IMR-90 (cell line): Measurements from ENCODE around the gene CREB3L1. TPM values are rescaled to one million over a fixed set of nuclear protein-coding genes. Genes with fewer than 3 reads are reported as not detected.

Experiments
- ATAC-seq: fragments of 200-7000 bp; cut with Tn5 transposase; 2 replicates; pipeline ENCODE4 v1.9.1; 2020; ENCODE audit warnings: low read depth, mild to moderate bottlenecking, moderate library complexity
- BruUV-seq: library from RNA; stranded (reverse); fragments of 400-500 nt; replicated peaks from 2 replicates; lab custom pipeline; 2021; lab: Mats Ljungman, UMichigan
- CTCF ChIA-PET: fragments of 300-600 bp; formaldehyde crosslinking; extraction: SDS; loops from one replicate; lab custom pipeline; 2021; ENCODE audit warnings: antibody characterized with exemption; lab: Yijun Ruan, JAX
- POLR2A ChIA-PET: fragments of 300-600 bp; sonication (Branson Sonifier 250); formaldehyde crosslinking; loops from one replicate; lab custom pipeline; 2022; ENCODE audit warnings: antibody characterized with exemption; ENCODE audit not compliant: unreplicated experiment; lab: Charles Lee
- DNase-seq: peaks from one replicate; pipeline ENCODE4 v3.0.0; 2013
- H2AFZ ChIP-seq: replicated peaks from 2 replicates; pipeline ENCODE3; 2013; ENCODE audit warnings: low read length, mild to moderate bottlenecking; ENCODE audit not compliant: poor library complexity
- H2AK5ac ChIP-seq: 2 replicates; pipeline ENCODE4 v1.6.1; 2013; ENCODE audit warnings: low read depth, low read length, inconsistent platforms
- H2AK9ac ChIP-seq: replicated peaks from 2 replicates; pipeline ENCODE3; 2013; ENCODE audit warnings: mild to moderate bottlenecking, low read depth, low read length, moderate library complexity; ENCODE audit not compliant: poor library complexity
- H2BK120ac ChIP-seq: 2 replicates; pipeline ENCODE4 v1.6.1; 2013; ENCODE audit warnings: low read depth, low read length, inconsistent platforms
- H2BK15ac ChIP-seq: 3 replicates; pipeline ENCODE4 v1.6.1; 2013; ENCODE audit warnings: low read depth, low read length, inconsistent platforms
- H2BK20ac ChIP-seq: 2 replicates; pipeline ENCODE4 v1.6.1; 2013; ENCODE audit warnings: low read depth, mild to moderate bottlenecking, inconsistent platforms, low read length, moderate library complexity
- H2BK5ac ChIP-seq: 2 replicates; pipeline ENCODE4 v1.6.1; 2013; ENCODE audit warnings: mild to moderate bottlenecking, low read depth, low read length, inconsistent platforms; ENCODE audit not compliant: poor library complexity, severe bottlenecking
- H3K14ac ChIP-seq: replicated peaks from 2 replicates; pipeline ENCODE4 v1.6.1; 2013; ENCODE audit warnings: low read depth, low read length, inconsistent platforms
- H3K18ac ChIP-seq: 2 replicates; pipeline ENCODE4 v1.6.1; 2013; ENCODE audit warnings: low read depth, low read length, control low read depth
- H3K23ac ChIP-seq: 2 replicates; pipeline ENCODE4 v1.6.1; 2013; ENCODE audit warnings: low read depth, low read length, inconsistent platforms
- H3K27ac ChIP-seq: 2 replicates; pipeline ENCODE4 v1.5.1; 2013; ENCODE audit warnings: mild to moderate bottlenecking, control low read depth, low read length; ENCODE audit not compliant: insufficient read depth
- H3K27me3 ChIP-seq: 2 replicates; pipeline ENCODE4 v1.6.1; 2013; ENCODE audit warnings: low read length; ENCODE audit not compliant: control insufficient read depth, insufficient read depth
- H3K36me3 ChIP-seq: 2 replicates; pipeline ENCODE4 v1.6.1; 2013; ENCODE audit warnings: low read length, mixed read lengths; ENCODE audit not compliant: control insufficient read depth, insufficient read depth
- H3K4ac ChIP-seq: 2 replicates; pipeline ENCODE4 v1.6.1; 2013; ENCODE audit warnings: low read depth, low read length, inconsistent platforms
- H3K4me1 ChIP-seq: 2 replicates; pipeline ENCODE4 v1.6.1; 2013; ENCODE audit warnings: low read length, mixed read lengths; ENCODE audit not compliant: control insufficient read depth, insufficient read depth
- H3K4me2 ChIP-seq: 2 replicates; pipeline ENCODE4 v1.6.1; 2013; ENCODE audit warnings: low read depth, mild to moderate bottlenecking, control low read depth, low read length, moderate library complexity
- H3K4me3 ChIP-seq: 2 replicates; pipeline ENCODE4 v1.5.1; 2013; ENCODE audit warnings: low read depth, mild to moderate bottlenecking, control low read depth, low read length, moderate library complexity; ENCODE audit not compliant: insufficient read depth
- H3K56ac ChIP-seq: 2 replicates; pipeline ENCODE4 v1.6.1; 2013; ENCODE audit warnings: low read length, inconsistent platforms; ENCODE audit not compliant: insufficient read depth; ENCODE audit errors: extremely low read depth
- H3K79me1 ChIP-seq, 2 experiments: 2 replicates each; pipeline ENCODE4 v1.6.1; 2013; ENCODE audit warnings: low read length in 2 of 2, inconsistent platforms in 1 of 2, low read depth in 1 of 2
- H3K9ac ChIP-seq: 2 replicates; pipeline ENCODE4 v1.6.1; 2013; ENCODE audit warnings: low read depth, low read length, control low read depth
- H3K9me1 ChIP-seq: 2 replicates; pipeline ENCODE4 v1.6.1; 2013; ENCODE audit warnings: low read length, inconsistent platforms; ENCODE audit not compliant: insufficient read depth
- H3K9me3 ChIP-seq: 2 replicates; pipeline ENCODE4 v1.6.1; 2013; ENCODE audit warnings: low read length; ENCODE audit not compliant: control insufficient read depth, insufficient read depth
- H4K20me1 ChIP-seq: 2 replicates; pipeline ENCODE4 v1.6.1; 2013; ENCODE audit warnings: low read length, inconsistent platforms; ENCODE audit not compliant: insufficient read depth
- H4K5ac ChIP-seq: 2 replicates; pipeline ENCODE4 v1.6.1; 2013; ENCODE audit warnings: mild to moderate bottlenecking, low read depth, low read length, control low read depth
- H4K8ac ChIP-seq, 2 experiments: 2 replicates each; pipeline ENCODE4 v1.6.1; 2013; ENCODE audit warnings: low read depth in 2 of 2, low read length in 2 of 2, control low read depth in 1 of 2, inconsistent platforms in 1 of 2
- H4K91ac ChIP-seq: 2 replicates; pipeline ENCODE4 v1.6.1; 2013; ENCODE audit warnings: low read depth, low read length, inconsistent platforms; ENCODE audit not compliant: insufficient read depth
- BHLHE40 ChIP-seq: fragments of 150-350 bp; IDR thresholded peaks from 2 replicates; pipeline ENCODE4 v1.6.1; 2016; ENCODE audit warnings: mild to moderate bottlenecking, low read depth, low read length
- CHD1 ChIP-seq: IDR thresholded peaks from 2 replicates; pipeline ENCODE4 v1.6.1; 2012; ENCODE audit warnings: low read depth, low read length, improper control_type of control experiment
- CTCF ChIP-seq: conservative IDR thresholded peaks from 2 replicates; pipeline ENCODE4 v1.5.1; 2012; ENCODE audit warnings: mild to moderate bottlenecking, low read depth, low read length, improper control_type of control experiment
- ELK1 ChIP-seq: fragments of 150-350 bp; IDR thresholded peaks from 2 replicates; pipeline ENCODE4 v1.6.1; 2016; ENCODE audit warnings: low read depth, mild to moderate bottlenecking, low read length, moderate library complexity, borderline replicate concordance
- MAFK ChIP-seq: IDR thresholded peaks from 2 replicates; pipeline ENCODE4 v1.6.1; 2012; ENCODE audit warnings: low read depth, low read length, improper control_type of control experiment
- NFE2L2 ChIP-seq: fragments of 150-350 bp; IDR thresholded peaks from 2 replicates; pipeline ENCODE4 v1.6.1; 2016; ENCODE audit warnings: low read depth, mild to moderate bottlenecking, low read length
- RAD21 ChIP-seq: IDR thresholded peaks from 2 replicates; pipeline ENCODE4 v1.6.1; 2012; ENCODE audit warnings: low read length, improper control_type of control experiment
- RFX5 ChIP-seq: IDR thresholded peaks from 2 replicates; pipeline ENCODE4 v1.8.0; 2012; ENCODE audit warnings: low read depth, mild to moderate bottlenecking, low read length, moderate library complexity
- USF2 ChIP-seq: fragments of 150-350 bp; IDR thresholded peaks from 2 replicates; pipeline ENCODE4 v1.6.1; 2017; ENCODE audit warnings: mild to moderate bottlenecking, antibody characterized with exemption, low read length, low read depth
- WGBS, 2 experiments: methylation state at CpG; one replicate each; pipeline versions ENCODE4 v1.1.5 to v1.1.7; 2013; ENCODE audit warnings: missing lambda C conversion rate in 2 of 2; ENCODE audit not compliant: insufficient read length in 1 of 2; ENCODE audit errors: extremely low coverage in 2 of 2; 5-methylcytosine and 5-hydroxymethylcytosine counted together
- dilution Hi-C: fragments of 300-500 bp; cut with HindIII; formaldehyde crosslinking; loops from one replicate; pipeline ENCODE4 v1.14.3; 2018; ENCODE audit warnings: low sequenced_read_pairs; ENCODE audit not compliant: unreplicated experiment
- in situ Hi-C: fragments of 300-500 bp; cut with MboI; formaldehyde crosslinking; loops from 3 replicates; pipeline ENCODE4 v1.14.3; 2019; ENCODE audit warnings: low sequenced_read_pairs, inconsistent platforms, mixed read lengths
- intact Hi-C: fragments of 100-400 bp; cut with micrococcal nuclease; formaldehyde crosslinking; loops from 2 replicates; pipeline ENCODE4 v1.10.0; 2022
- polyA plus RNA-seq, 3 experiments: library from polyadenylated mRNA; depleted of rRNA; stranded (reverse); fragments of >200 nt; gene quantifications; 2 replicates each; pipeline ENCODE4 v1.2.3, GENCODE V29; 2012; ENCODE audit warnings: low replicate concordance in 1 of 3
- total RNA-seq: library from RNA; depleted of rRNA; stranded (reverse); fragments of >200 nt; gene quantifications from 2 replicates; pipeline ENCODE4 v1.2.3, GENCODE V29; 2012

Gene CREB3L1
- total and polyA plus RNA-seq, 2 of the 4 experiments (the other 2 are of a cell fraction): 8.1 to 82.3 TPM

- ATAC-seq: no peak
- Histone ChIP-seq H2BK20ac (no peak overlapping the region), H3K56ac (no peak overlapping the region), H3K9me1 (peaks cover 2% of the 10 kb centered on the region), H3K79me1 (no peaks in the 10 kb centered on the region), H3K18ac (no peak overlapping the region), H3K27ac (no peak overlapping the region), H2BK15ac (no peak overlapping the region), H2AFZ (peak overlapping the region; percentile 75), H4K91ac (no peak overlapping the region), H4K5ac (no peak overlapping the region), H4K20me1 (no peaks in the 10 kb centered on the region), H2BK5ac (no peak overlapping the region), H3K23ac (no peak overlapping the region), H3K4me1 (peaks cover under 1% of the 10 kb centered on the region; the same call in 1 of the 2 replicates), H3K36me3 (no peaks in the 10 kb centered on the region), H3K27me3 (peaks cover 51% of the 10 kb centered on the region), H2AK5ac (no peak overlapping the region), H3K4me2 (peak overlapping the region; percentile 43; the same call in 1 of the 2 replicates), H3K9me3 (no peaks in the 10 kb centered on the region), H2BK120ac (no peak overlapping the region), H3K4me3 (peak overlapping the region; percentile 19), H3K14ac (no peak overlapping the region), H3K9ac (no peak overlapping the region), H4K8ac (no peak overlapping the region), H2AK9ac (no peak overlapping the region), H3K4ac (no peak overlapping the region)
- intact Hi-C loops: no loop called here
- dilution Hi-C loops: no loop called here
- ChIA-PET POLR2A (no interaction called here), CTCF (interaction anchor here (0.6 kb wide), 1 partner anchor 66 kb away, joined by 3 read pairs; no protein-coding TSS in a partner anchor)
- in situ Hi-C loops: no loop called here
- BruUV-seq: no TSS peak
- TF ChIP-seq CHD1 (no peak), ELK1 (no peak), BHLHE40 (no peak), NFE2L2 (no peak), CTCF (no peak), RFX5 (no peak), MAFK (no peak), USF2 (no peak), RAD21 (no peak)
- WGBS, 2 experiments: 6% methylated on average over 7 of the region's 25 CpGs; no CpG with 5 or more reads in 1 of the 2 experiments
- no peak for DNase-seq
Observed at GRCh38 chr11:46333394-46333947, 56.0 kb downstream of the CREB3L1 start.
